Stimulated activated naive CD8-positive, alpha-beta T cell treated with anti-CD3 and anti-CD28 coated beads, Interleukin-15, amount 100 ng/mL, for 72 hours (primary cell): ENCODE data around the gene ESRRG.

Source experiments
- ATAC-seq: fragments of 150-1000 bp; cut with Tn5 transposase; 2 replicates; pipeline ENCODE4 v1.10.0; 2021; ENCODE audit warnings: mild to moderate bottlenecking, moderate library complexity
- DNase-seq, 2 donors: peaks; one replicate each; pipeline ENCODE4 v3.0.0; 2021 to 2022
- H3K27ac Mint-ChIP-seq, 2 donors: one replicate each; pipeline ENCODE4 v1.8.0; 2022; ENCODE audit warnings: mild to moderate bottlenecking in 2 of 2, mixed read lengths in 2 of 2, moderate library complexity in 2 of 2
- H3K27me3 Mint-ChIP-seq: one replicate; pipeline ENCODE4 v1.8.0; 2022; ENCODE audit warnings: mixed read lengths
- H3K4me1 Mint-ChIP-seq: one replicate; pipeline ENCODE4 v1.8.0; 2022; ENCODE audit warnings: mild to moderate bottlenecking, mixed read lengths
- H3K4me3 Mint-ChIP-seq, 2 donors: one replicate each; pipeline ENCODE4 v1.8.0; 2022; ENCODE audit warnings: mild to moderate bottlenecking in 2 of 2, mixed read lengths in 2 of 2, moderate library complexity in 1 of 2
- H3K9me3 Mint-ChIP-seq, 2 donors: one replicate each; pipeline ENCODE4 v1.8.0; 2022; ENCODE audit warnings: mixed read lengths in 2 of 2

ESRRG gene

DNA sequence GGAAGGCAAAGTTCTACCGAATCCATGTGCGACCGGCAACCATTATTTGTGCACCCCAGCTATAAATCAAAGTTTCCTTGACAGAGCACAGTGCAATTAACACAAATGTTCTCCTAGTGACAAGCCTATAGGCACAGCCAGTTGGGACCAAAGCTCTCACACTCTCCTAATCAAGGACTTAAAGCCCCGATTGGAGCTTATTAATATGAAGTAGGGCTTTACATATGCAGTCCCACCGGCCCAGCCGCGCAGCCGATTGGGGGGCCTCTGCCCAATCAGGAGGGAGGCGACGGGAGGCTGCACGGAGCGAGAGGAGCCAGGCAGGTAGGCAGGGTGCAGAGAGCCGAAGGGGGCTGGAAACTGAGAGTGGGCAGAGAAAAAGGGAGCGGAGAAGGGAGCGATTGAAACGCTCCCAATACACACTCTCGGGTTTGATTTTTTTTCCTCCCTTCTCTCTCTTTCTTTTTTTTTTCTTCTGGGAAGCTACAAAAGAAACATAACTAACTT, at the start of gene ESRRG:
Gene ESRRG (minus strand): TSS at position 156 of the 507 bp plus-strand sequence. CDS start 130 bp downstream, at position 26.
- DNase-seq (no peak), ATAC-seq (no peak)
- Mint-ChIP-seq H3K4me1 (peaks cover 10% of the 10 kb centered on the region), H3K4me3 (peak within 1 kb of the TSS in 1 of 2 donors; percentile 38), H3K27ac (no peak within 1 kb of the TSS), H3K27me3 (peaks cover 14% of the 10 kb centered on the region), H3K9me3 (peaks cover 0 to 4% of the 10 kb centered on the region in 2 donors)

DNA sequence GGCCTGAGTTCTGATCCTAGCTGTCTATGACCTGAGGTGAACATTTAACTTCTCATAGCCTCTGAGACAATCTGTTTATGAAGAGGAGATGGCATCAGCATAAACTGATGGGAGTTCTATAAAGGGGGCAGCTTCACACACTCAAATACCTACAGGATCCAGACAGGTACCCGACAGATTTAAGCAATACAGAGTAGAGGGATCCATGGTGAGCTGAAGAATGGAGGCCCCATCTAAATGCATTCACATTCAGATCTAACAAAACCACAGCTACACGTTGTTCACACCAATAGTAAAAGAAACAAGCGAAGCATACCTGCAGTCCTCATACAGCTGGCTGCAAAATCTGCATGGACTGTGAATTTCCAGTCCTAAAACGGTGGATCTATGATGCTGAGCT, 48.7 kb upstream of the ESRRG start:
- Mint-ChIP-seq H3K9me3 (peaks cover 8 to 10% of the 10 kb centered on the region in 2 donors), H3K4me1 (no peaks in the 10 kb centered on the region), H3K27ac (no peak overlapping the region), H3K4me3 (no peak overlapping the region), H3K27me3 (no peaks in the 10 kb centered on the region)
- ATAC-seq (no peak), DNase-seq (no peak)

DNA sequence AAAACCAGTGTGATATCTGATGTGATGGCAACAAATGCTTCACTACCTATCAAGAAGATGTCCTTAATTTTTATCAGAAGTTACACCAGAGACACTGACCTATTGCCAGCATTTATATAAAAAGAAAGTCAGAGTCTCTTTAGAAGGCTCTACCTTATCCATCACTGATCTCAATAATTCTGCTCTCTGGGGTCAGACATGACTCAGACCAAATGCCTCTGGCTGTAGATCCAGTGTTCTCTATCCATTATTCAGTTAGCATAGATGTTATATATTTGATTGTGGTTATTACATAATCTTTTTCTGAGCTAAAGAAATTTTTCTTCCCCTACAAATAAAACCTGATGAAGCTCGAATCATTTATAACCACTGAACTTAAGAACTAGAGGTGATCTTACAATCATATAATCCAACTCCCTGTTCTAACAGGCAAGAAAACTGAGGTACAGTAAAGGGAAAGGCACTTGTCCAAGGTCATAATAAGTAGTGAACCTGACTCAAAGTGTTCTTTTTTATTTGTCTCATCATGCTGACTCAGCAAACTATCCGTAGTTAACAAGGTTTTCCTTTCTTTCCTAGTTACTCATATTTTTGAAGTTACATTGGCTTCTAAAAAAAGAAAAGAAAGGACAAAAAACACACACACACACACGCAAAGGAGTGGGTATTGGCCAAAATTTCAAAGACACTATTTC, 43.6 kb upstream of the ESRRG start:
- no peak for ATAC-seq
- Mint-ChIP-seq H3K27ac (no peak overlapping the region), H3K4me1 (no peaks in the 10 kb centered on the region), H3K4me3 (no peak overlapping the region), H3K9me3 (peaks cover 9 to 10% of the 10 kb centered on the region in 2 donors), H3K27me3 (no peaks in the 10 kb centered on the region)
- DNase-seq = no peak

GRCh38 chr1:216765346-216766300, 42.4 kb upstream of the ESRRG start:
- H3K9me3 Mint-ChIP-seq = peaks cover 9 to 10% of the 10 kb centered on the region in 2 donors
- no peak overlapping the region for H3K4me3 Mint-ChIP-seq
- DNase-seq = no peak
- H3K27ac Mint-ChIP-seq = no peak overlapping the region
- no peaks in the 10 kb centered on the region for H3K4me1 Mint-ChIP-seq
- no peak for ATAC-seq
- no peaks in the 10 kb centered on the region for H3K27me3 Mint-ChIP-seq

DNA sequence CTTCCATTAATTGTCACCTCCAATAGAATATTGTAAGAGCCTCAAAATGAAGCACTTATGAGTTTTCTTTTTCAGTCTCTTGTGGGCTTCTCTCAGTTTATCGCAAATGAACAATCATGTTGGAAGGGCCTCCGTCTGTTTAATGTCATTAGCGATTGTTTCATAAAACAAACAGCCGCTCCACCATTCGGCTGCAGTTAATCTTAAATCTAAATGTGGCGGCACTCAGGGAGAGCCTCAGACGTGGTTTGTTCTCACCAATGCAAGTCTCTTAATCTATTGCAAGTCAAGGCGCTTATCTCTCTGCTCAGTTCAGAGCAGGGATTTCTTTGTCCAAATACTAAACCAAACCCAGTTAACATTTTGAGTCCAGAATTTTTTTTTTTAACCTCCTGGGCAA, 34.9 kb upstream of the ESRRG start:
- ATAC-seq = no peak
- Mint-ChIP-seq H3K4me3 (no peak overlapping the region), H3K27ac (no peak overlapping the region), H3K9me3 (no peaks in the 10 kb centered on the region), H3K27me3 (no peaks in the 10 kb centered on the region), H3K4me1 (no peaks in the 10 kb centered on the region)
- no peak for DNase-seq

- Mint-ChIP-seq H3K9me3 (no peaks in the 10 kb centered on the region), H3K4me3 (no peak overlapping the region), H3K27me3 (no peaks in the 10 kb centered on the region), H3K27ac (no peak overlapping the region), H3K4me1 (no peaks in the 10 kb centered on the region)
- no peak for ATAC-seq
- DNase-seq = no peak
Measured at GRCh38 chr1:216757110-216757509, 33.9 kb upstream of the ESRRG start.

DNA sequence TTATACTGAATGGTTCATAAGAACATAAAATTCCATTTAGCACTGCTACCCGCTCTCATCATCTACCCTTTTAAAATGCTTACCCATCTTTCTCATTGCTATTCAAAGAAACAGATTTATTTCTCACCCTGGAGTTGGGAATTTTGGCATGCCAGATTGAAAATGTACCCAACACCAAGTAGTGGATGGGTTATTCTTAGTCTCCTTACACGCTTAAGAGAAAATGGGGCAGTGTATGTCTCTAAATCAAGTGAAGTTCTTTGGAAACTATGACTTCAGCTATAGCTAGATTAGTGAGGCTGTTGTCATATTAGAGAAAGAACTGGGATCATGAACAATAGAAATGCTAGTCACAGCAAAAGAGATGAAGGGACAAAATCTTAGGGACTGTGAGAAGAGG, 27.7 kb upstream of the ESRRG start:
- Mint-ChIP-seq H3K4me3 (no peak overlapping the region), H3K9me3 (no peaks in the 10 kb centered on the region), H3K27ac (no peak overlapping the region), H3K27me3 (no peaks in the 10 kb centered on the region), H3K4me1 (no peaks in the 10 kb centered on the region)
- DNase-seq = no peak
- no peak for ATAC-seq

DNA sequence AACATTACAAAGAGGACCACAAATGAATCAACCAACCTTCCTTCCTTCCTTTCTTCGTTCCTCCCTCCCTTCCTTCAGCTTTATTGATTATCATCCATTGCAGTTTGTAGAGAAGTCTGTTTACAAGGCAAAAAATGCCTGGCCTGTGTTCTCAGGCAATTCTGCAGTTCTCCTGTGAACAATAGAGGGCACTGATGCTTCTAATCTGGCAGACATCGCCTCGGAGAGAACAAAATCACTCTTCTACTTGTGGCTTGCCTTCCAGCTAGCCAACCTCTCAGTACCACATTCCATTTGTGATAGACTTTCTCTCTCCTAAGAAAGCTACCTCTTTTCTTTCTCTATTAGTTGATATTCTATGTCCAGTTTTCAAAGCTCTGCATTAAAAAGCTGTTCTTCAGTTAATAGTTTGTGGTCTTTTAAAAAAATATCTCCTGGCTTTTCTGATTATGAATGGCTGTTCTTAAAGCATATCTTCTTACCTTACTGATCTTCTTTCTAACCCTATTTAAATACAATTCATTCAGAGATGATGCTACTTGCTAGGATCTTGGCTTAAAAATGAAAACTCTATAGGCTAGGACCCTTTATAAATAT, 26.9 kb upstream of the ESRRG start:
- Mint-ChIP-seq H3K27ac (no peak overlapping the region), H3K9me3 (peaks cover 0 to 2% of the 10 kb centered on the region in 2 donors), H3K27me3 (no peaks in the 10 kb centered on the region), H3K4me3 (no peak overlapping the region), H3K4me1 (no peaks in the 10 kb centered on the region)
- no peak for DNase-seq
- no peak for ATAC-seq

DNA sequence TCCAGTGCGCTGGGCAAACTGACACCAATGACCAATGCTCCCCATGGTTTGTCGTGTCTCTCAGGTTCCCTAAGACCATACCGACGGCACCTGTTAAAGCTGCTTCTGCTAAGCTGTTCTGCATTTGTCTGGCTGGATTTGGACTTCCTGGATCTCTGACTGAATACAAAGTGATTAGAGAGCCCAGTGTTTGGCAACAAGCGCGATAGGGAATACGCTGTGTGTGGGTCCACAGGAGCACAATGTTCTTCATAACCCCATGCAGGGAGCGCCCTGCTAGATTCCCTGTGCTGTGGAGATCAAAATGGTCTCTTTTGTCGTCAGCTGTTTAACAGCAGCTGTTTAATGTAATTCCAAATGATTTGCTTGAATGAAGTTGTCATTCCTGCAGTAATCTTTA, 26.0 kb upstream of the ESRRG start:
- no peak overlapping the region for H3K27ac Mint-ChIP-seq
- no peak overlapping the region for H3K4me3 Mint-ChIP-seq
- no peak for DNase-seq
- H3K9me3 Mint-ChIP-seq = peaks cover 4 to 11% of the 10 kb centered on the region in 2 donors
- no peak for ATAC-seq
- H3K4me1 Mint-ChIP-seq = no peaks in the 10 kb centered on the region
- H3K27me3 Mint-ChIP-seq = no peaks in the 10 kb centered on the region

- H3K4me3 Mint-ChIP-seq = no peak overlapping the region
- H3K9me3 Mint-ChIP-seq = peaks cover 5 to 11% of the 10 kb centered on the region in 2 donors
- H3K27me3 Mint-ChIP-seq = no peaks in the 10 kb centered on the region
- no peak overlapping the region for H3K27ac Mint-ChIP-seq
- DNase-seq (no peak), ATAC-seq (no peak)
- H3K4me1 Mint-ChIP-seq = no peaks in the 10 kb centered on the region
Measured at GRCh38 chr1:216742625-216743024, 19.4 kb upstream of the ESRRG start.

GRCh38 chr1:216740331-216740730, 17.1 kb upstream of the ESRRG start:
- Mint-ChIP-seq H3K27ac (no peak overlapping the region), H3K27me3 (no peaks in the 10 kb centered on the region), H3K4me1 (no peaks in the 10 kb centered on the region), H3K4me3 (no peak overlapping the region), H3K9me3 (peaks cover 5 to 11% of the 10 kb centered on the region in 2 donors)
- ATAC-seq (no peak), DNase-seq (no peak)

GRCh38 chr1:216739793-216740192, 16.6 kb upstream of the ESRRG start:
- no peak overlapping the region for H3K4me3 Mint-ChIP-seq
- no peaks in the 10 kb centered on the region for H3K4me1 Mint-ChIP-seq
- no peak for ATAC-seq
- H3K27me3 Mint-ChIP-seq = no peaks in the 10 kb centered on the region
- no peak overlapping the region for H3K27ac Mint-ChIP-seq
- peaks cover 5 to 6% of the 10 kb centered on the region in 2 donors for H3K9me3 Mint-ChIP-seq
- no peak for DNase-seq

- Mint-ChIP-seq H3K27me3 (no peaks in the 10 kb centered on the region), H3K9me3 (peaks cover 5 to 9% of the 10 kb centered on the region in 2 donors), H3K27ac (no peak overlapping the region), H3K4me3 (no peak overlapping the region), H3K4me1 (no peaks in the 10 kb centered on the region)
- DNase-seq = no peak
- no peak for ATAC-seq
Measured at GRCh38 chr1:216732121-216732520, 8.9 kb upstream of the ESRRG start.

GRCh38 chr1:216731562-216731961, 8.3 kb upstream of the ESRRG start:
- Mint-ChIP-seq H3K4me1 (no peaks in the 10 kb centered on the region), H3K27ac (no peak overlapping the region), H3K4me3 (no peak overlapping the region), H3K27me3 (no peaks in the 10 kb centered on the region), H3K9me3 (peaks cover 5 to 9% of the 10 kb centered on the region in 2 donors)
- DNase-seq (no peak), ATAC-seq (no peak)

GRCh38 chr1:216726435-216726834, 3.2 kb upstream of the ESRRG start:
- peaks cover 0 to 4% of the 10 kb centered on the region in 2 donors for H3K9me3 Mint-ChIP-seq
- no peak overlapping the region for H3K27ac Mint-ChIP-seq
- ATAC-seq = no peak
- H3K4me1 Mint-ChIP-seq = peaks cover 10% of the 10 kb centered on the region
- peaks cover 14% of the 10 kb centered on the region for H3K27me3 Mint-ChIP-seq
- no peak overlapping the region for H3K4me3 Mint-ChIP-seq
- DNase-seq = no peak
